Body of pancreas (tissue), 4 donors: ENCODE results near the gene SLC26A4.

Experiments
- CTCF ChIP-seq, 7 experiments: fragments of 450-650 bp in 4 of 7; fragments of 200-600 bp in 3 of 7; sonication (generic) in 3 of 7; IDR thresholded peaks; one replicate each; pipeline ENCODE4 v1.5.1; 2016 to 2019; ENCODE audit warnings: antibody characterized with exemption in 7 of 7
- POLR2A ChIP-seq, 3 donors: fragments of 450-650 bp; IDR thresholded peaks; one replicate each; pipeline ENCODE4 v1.6.1; 2016; ENCODE audit warnings: antibody characterized with exemption in 3 of 3, mild to moderate bottlenecking in 2 of 3

GRCh38 chr7:107725138-107725740, 64.6 kb downstream of the SLC26A4 start:
- TF ChIP-seq CTCF (IDR thresholded peaks at IDR 0.05) (peak; percentile 31 to 81 (median 73)), POLR2A (IDR thresholded peaks at IDR 0.05) (no peak)
